SHP77 treated with DMSO at 0.1 percent for 48 hours (cell line): Measurements from ENCODE around the gene KXD1.

ENCODE experiments used
- DNase-seq: peaks from one replicate; lab custom pipeline; 2025; lab: John Stamatoyannopoulos, UW

The KXD1 gene

GRCh38 chr19:18613589-18614234 is 56.0 kb downstream of the KXD1 start:
- no peak for DNase-seq

- DNase-seq = no peak
Measured at GRCh38 chr19:18616023-18616422, 58.4 kb downstream of the KXD1 start.

GRCh38 chr19:18617562-18617961 is 59.9 kb downstream of the KXD1 start:
- DNase-seq = no peak

GRCh38 chr19:18618236-18618635 is 60.6 kb downstream of the KXD1 start:
- DNase-seq = no peak
